ENCODE data around the gene ARID5B.

The ARID5B gene

GRCh38 chr10:62081341-62082270 lies 180.1 kb downstream of the ARID5B start:
- DNase-seq, result no peak

GRCh38 chr10:62082271-62082656 lies 180.8 kb downstream of the ARID5B start:
- no peak for DNase-seq

DNA sequence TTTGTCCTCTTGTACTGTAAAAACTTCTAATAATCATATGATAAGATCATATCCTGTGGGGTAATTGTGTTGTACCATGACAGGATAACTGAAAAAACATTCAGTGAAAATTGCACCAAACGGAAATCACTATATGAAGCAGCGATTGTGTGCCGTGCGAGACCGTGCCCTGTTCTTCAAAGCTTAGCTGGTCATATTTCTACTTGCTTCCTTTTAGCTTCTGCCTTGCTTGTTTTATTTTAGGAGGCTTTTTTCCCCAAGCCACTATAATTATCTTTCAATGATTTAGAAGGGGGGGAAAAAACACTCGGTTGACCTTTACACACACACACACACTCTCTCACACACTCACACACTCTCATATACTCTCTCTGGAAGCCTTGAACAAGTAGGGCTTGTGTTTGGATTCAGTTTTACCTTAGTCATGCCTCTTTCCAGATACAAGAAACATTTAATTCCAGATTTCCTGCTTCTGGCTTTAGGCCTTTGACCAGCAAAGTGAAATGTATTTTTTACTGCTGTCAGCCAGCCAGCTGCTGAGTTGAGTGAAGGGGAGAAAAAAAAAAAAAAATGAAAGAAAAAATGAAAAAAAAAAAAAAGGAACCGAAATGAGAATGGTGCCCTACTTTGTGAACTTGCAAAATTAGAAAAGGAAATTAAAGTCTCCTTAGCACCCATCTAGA lies 181.4 kb downstream of the ARID5B start:
- DNase-seq, result no peak

- DNase-seq, result no peak
Measured at GRCh38 chr10:62083412-62084267, 182.1 kb downstream of the ARID5B start.

DNA sequence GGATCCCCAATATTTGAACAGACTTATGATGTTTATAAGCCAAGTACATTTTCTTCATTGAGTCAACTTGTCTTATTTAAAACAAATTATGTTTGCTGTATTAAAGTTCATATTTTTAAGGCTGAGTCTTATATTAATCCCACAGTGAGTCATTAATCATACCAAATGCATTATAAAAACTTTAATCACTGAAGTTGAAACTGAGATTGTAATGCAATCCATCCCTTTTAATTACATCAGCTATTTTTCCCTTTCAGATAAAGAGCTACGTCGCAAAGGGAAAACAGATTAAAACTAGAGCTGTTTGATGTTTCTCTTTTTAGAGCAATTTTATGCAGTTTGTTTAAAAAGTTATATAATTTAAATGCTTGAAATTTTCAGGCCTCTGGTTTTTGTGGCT lies 183.0 kb downstream of the ARID5B start:
- no peak for DNase-seq

GRCh38 chr10:62085404-62085803 lies 183.9 kb downstream of the ARID5B start:
- no peak for DNase-seq

DNA sequence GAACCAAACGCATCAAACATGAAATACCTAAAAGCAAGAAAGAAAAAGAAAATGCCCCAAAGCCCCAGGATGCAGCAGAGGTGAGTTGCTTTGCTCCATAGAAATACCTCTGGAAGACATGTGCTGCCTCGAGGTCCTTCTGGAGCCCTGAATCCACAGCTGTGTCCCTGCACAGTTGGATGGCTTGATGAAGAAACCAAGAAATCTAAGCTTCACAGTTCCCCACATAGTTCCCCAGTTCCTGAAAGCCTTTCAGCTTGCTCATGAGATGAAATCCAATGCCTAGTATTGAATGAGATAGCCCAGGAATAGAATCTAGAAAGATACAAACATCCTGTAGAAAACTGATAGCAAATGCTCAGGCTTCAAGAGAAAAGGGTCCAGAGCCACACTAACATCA lies 184.3 kb downstream of the ARID5B start:
- no peak for DNase-seq

GRCh38 chr10:62087329-62087728 lies 185.8 kb downstream of the ARID5B start:
- DNase-seq, result no peak

DNA sequence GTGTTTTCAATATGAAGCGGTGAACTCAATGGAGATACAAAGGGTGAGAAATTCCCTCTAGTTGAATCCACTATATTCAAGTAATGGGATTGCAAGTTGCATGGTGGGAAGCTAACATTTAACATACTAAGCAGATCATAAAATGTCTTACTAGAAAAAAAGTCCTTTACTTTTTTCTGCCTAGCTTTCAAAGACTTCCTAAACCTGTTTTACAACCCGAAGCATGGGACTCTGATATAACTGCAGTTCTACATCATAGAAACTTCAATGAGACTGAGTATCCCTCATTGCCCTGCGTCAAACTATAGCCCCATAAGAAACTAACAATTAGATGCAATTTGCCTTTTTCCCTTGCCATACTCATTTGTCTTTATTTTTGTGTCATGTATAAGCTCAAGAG lies 187.3 kb downstream of the ARID5B start:
- DNase-seq, result no peak

DNA sequence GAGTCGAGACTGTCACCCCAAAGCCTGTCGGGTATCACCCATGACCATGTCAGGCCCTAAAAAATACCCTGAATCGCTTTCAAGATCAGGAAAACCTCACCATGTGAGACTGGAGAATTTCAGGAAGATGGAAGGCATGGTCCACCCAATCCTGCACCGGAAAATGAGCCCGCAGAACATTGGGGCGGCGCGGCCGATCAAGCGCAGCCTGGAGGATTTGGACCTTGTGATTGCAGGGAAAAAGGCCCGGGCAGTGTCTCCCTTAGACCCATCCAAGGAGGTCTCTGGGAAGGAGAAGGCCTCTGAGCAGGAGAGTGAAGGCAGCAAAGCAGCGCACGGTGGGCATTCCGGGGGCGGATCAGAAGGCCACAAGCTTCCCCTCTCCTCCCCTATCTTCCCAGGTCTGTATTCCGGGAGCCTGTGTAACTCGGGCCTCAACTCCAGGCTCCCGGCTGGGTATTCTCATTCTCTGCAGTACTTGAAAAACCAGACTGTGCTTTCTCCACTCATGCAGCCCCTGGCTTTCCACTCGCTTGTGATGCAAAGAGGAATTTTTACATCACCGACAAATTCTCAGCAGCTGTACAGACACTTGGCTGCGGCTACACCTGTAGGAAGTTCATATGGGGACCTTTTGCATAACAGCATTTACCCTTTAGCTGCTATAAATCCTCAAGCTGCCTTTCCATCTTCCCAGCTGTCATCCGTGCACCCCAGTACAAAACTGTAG lies 191.0 kb downstream of the ARID5B start:
- no peak for DNase-seq

DNA sequence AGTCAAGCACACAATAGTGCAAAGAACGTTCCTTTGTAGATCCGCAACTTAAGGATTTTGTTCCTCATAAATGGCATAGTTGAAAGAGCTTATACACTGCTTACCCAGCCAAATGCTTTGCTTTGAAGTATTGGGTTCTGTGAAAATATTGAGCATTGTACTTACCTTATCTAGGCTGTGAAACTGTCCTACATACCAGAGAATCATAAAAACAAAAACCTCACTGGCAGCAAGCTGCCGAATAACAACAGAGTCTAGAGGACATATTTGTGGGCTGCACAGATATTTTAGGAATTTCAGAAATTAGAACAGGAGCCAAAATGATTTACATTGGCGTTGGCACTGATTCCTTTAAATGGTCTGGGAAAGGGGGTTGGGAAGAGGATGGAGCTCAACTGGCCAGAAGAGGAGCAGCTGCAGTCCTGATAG lies 192.4 kb downstream of the ARID5B start:
- peak; percentile 32 for DNase-seq

GRCh38 chr10:62095181-62096122 lies 194.0 kb downstream of the ARID5B start:
- no peak for DNase-seq

DNA sequence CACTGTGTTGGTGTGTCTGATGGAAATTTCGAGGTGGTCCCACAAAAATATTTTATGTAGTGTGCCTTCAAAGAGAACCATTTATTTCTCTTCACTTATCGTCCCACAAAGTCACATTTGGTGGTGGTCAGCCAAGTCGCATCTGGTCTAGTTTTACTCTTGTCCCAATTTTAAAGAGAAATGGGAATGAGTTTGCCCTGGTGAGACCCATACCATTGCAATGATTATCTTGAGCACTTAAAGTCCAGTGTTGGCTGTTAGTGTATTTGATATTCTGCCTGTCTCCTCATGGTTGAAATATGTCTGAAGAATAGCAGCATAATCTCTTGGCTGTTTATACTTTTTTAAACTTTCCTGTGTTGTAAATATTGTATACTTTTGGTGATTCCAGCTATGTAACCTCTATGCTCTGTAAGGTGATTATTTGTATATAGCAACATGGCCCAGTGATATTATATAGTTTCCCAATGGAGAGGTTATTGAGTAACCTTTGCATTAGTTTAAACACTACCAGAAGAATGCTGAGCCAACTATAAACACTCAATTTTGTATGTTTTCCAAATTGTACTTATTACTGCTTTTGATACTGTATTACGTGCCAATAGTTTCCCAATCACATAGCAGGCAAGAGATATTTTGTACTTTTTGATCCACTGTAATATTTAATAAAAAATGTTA lies 194.9 kb downstream of the ARID5B start:
- no peak for DNase-seq

DNA sequence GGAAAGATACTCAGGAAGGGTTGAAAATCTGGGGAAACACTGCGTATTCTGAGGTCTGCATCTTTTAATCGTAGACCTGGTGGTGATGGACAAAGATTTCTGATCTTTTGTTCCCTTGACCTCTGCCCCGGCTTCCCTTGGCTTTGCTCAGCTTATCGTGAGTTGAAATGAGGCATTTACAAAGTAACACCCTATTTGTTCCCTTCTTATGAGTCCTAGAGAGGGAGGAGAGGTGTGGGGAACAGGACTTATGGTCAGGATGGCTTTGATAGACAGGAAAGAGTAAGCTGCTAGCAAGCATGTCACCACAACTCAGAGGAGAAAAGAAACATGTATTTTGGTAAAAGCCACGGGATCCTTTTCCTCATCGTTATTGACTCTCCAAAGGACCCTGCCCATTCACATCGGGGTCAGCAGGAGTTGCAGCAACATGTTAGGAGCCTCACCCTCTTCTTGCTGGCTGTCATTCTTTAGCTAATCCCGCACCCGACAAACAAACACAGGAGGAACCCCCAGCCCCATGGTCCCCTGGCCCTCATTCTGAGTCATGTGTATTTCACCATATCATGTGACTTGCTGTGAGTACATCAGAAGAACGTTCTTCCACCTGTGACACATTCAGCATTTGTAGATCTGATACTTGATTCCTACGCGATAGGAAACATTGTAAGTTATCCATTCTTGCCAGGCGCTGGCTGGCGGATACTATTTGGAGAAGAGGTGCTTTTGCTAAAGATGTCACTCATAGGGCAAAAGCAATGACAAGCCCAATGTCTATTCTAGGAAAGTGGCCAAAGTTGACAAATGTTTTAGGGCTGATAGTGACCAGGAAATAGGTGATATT lies 197.0 kb downstream of the ARID5B start:
- no peak for DNase-seq

DNA sequence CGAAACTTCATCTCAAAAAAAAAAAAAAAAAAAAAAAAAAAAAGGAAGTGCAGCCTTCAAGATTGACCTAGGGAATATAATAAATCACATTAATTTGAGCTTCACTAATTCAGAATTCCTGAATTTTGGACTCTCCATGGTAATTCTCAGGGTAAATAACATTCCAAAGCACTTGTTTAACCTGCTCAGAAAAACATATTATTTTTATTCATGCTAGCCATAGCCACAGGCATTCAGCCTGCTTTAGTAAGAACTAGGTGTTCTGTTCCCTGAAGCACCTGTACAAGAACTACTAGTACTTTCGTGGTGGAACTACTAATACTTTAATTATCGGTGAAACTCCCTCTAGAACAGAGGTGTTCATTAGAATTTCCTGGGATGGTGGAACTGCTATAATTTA lies 197.8 kb downstream of the ARID5B start:
- no peak for DNase-seq

- DNase-seq, result no peak
Measured at GRCh38 chr10:62103857-62104256, 202.4 kb downstream of the ARID5B start.

- no peak for DNase-seq
Measured at GRCh38 chr10:62106929-62107519, 205.5 kb downstream of the ARID5B start.

GRCh38 chr10:62108759-62109586 lies 207.5 kb downstream of the ARID5B start:
- no peak for DNase-seq
